ENCODE results near the gene IPPK. TPM values are rescaled to one million over a fixed set of nuclear protein-coding genes. Genes with fewer than 3 reads are reported as not detected.

IPPK gene
- total and polyA plus RNA-seq, 2 of the 4 experiments (the other 2 are of a cell fraction) = 25.1 to 26.8 TPM

GRCh38 chr9:92634712-92635605 lies 35.0 kb downstream of the IPPK start (continued):
- TF ChIP-seq ELK1 (IDR thresholded peaks at IDR 0.05; ENCODE audit: borderline replicate concordance, low read depth, low read length) (no peak), RFX5 (IDR thresholded peaks at IDR 0.05; ENCODE audit: low read depth, low read length) (no peak; the same call in 1 of the 2 replicates)
